GM23248 (cell line): Measurements from ENCODE around the gene SRPX.

Experiments used
- EZH2 ChIP-seq: fragments of 200-600 bp; sonication (generic); IDR thresholded peaks from 2 replicates; pipeline ENCODE4 v1.6.1; 2018; ENCODE audit warnings: antibody characterized with exemption, mild to moderate bottlenecking; ENCODE audit not compliant: insufficient read depth, poor library complexity, severe bottlenecking
- EZH2phosphoT487 ChIP-seq: fragments of 200-600 bp; sonication (generic); IDR thresholded peaks from 2 replicates; pipeline ENCODE4 v1.6.1; 2018; ENCODE audit warnings: antibody characterized with exemption, moderate library complexity, mild to moderate bottlenecking, low read depth; ENCODE audit not compliant: insufficient read depth

DNA sequence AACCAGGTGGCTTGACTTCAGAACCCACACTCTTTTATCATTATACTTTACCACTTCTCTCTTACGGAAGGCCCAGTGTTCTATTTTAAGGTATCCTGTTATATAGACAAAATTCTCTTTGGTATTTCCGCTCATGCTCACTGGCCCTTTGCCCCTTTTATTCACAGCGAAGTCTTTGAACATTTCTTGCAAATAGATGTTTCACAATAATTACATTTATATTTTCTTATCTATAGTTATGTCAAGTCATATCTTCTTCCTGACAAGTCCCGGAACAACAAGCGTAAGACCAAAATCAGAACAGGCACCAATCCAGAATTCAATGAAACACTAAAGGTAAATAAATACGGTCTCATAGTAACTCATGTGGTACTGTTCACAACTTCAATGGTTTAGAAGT is 112.3 kb downstream of the SRPX start:
- TF ChIP-seq EZH2 (no peak), EZH2phosphoT487 (no peak)
